Stomach smooth muscle (tissue), 2 donors: ENCODE data around the gene MED27.
"Not testable (repeated sequence)": the region's sequence is repeated elsewhere in the genome, so short reads cannot be mapped to it uniquely, and the experiment has no call there.

Experiments
- H3K27ac ChIP-seq: one replicate; pipeline ENCODE4 v1.7.0; 2013; ENCODE audit warnings: mild to moderate bottlenecking, low read length, inconsistent platforms
- H3K27me3 ChIP-seq, 2 donors: one replicate each; pipeline ENCODE4 v1.7.0; 2013; ENCODE audit warnings: low read length in 2 of 2; ENCODE audit not compliant: insufficient read depth in 2 of 2, control insufficient read depth in 1 of 2
- H3K36me3 ChIP-seq, 2 donors: one replicate each; pipeline ENCODE4 v1.7.0; 2013; ENCODE audit warnings: low read length in 2 of 2; ENCODE audit not compliant: control insufficient read depth in 2 of 2, insufficient read depth in 2 of 2
- H3K4me1 ChIP-seq: one replicate; pipeline ENCODE4 v1.7.0; 2013; ENCODE audit warnings: low read length; ENCODE audit not compliant: control insufficient read depth, insufficient read depth
- H3K4me3 ChIP-seq, 2 donors: one replicate each; pipeline ENCODE4 v1.7.0; 2013; ENCODE audit warnings: low read length in 2 of 2
- H3K9ac ChIP-seq, 2 donors: one replicate each; pipeline ENCODE4 v1.7.0; 2013; ENCODE audit warnings: low read length in 2 of 2, mild to moderate bottlenecking in 1 of 2
- H3K9me3 ChIP-seq, 2 donors: one replicate each; pipeline ENCODE4 v1.7.0; 2013; ENCODE audit warnings: low read length in 2 of 2; ENCODE audit not compliant: control insufficient read depth in 2 of 2
- donor health status: healthy.
- donor health status: Pancreatic carcinoma.

Gene MED27

DNA sequence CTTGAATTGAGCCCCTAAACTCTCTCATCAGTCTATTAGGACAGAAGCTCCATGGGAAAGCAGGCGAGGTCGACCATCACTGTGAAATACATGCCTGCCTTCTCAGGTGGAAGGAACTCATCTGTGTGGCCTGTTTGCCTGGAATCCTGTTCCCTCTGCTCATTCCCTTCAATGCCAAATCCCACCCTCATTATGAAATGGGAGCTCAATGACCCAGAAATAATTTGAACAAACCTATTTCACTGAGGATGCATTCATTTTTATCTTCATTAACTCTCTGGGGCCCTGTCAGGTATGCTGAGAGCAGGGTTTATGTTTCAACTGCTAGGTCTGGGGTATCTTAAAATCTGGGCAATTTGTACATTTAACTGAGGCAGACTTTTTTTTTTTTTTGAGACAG lies 142.2 kb downstream of the MED27 start:
- Histone ChIP-seq H3K9me3 (no peaks in the 10 kb centered on the region), H3K4me1 (no peaks in the 10 kb centered on the region), H3K27me3 (no peaks in the 10 kb centered on the region), H3K36me3 (peaks cover 4 to 7% of the 10 kb centered on the region in 2 donors), H3K27ac (no peak overlapping the region), H3K9ac (no peak overlapping the region), H3K4me3 (no peak overlapping the region)

DNA sequence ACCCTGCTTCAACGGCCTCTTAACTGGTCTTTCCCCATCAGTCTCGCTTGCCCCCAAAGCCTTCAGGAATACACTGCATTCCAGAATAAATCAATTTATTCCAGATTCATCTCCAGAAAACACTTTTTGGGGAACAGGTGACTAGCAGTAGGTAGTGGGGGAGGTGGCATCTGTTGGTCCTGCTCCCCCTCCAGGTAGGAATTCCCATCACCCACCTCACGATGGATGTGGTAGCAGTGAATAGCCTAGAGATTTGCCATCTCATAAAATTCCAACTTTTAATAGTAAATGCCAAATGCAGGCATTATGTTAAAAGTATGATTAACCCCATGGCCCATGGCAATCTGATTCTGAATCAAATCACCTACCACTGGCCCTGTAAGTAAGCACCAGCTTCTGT lies 142.7 kb downstream of the MED27 start:
- Histone ChIP-seq H3K4me1 (no peaks in the 10 kb centered on the region), H3K9me3 (no peaks in the 10 kb centered on the region), H3K4me3 (no peak overlapping the region), H3K36me3 (peaks cover 4 to 7% of the 10 kb centered on the region in 2 donors), H3K9ac (no peak overlapping the region), H3K27ac (no peak overlapping the region), H3K27me3 (no peaks in the 10 kb centered on the region)

DNA sequence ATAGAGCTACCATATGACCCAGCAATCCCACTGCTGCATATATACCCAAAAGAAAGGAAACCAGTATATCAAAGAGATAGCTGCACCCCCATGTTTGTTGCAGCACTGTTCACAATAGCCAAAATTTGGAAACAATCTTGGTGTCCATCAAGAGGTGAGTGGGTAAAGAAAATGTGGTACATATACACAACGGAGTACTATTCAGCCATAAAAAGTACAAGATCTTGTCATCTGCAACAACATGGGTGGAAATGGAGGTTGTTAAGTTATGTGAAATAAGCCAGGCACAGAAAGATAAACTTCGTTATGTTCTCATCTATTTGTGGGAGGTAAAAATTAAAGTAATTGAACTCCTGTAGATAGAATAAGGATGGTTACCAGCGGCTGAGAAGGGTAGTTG lies 145.0 kb downstream of the MED27 start:
- no peaks in the 10 kb centered on the region for H3K9me3 ChIP-seq
- no peak overlapping the region for H3K9ac ChIP-seq
- H3K27ac ChIP-seq: no peak overlapping the region
- peaks cover 4 to 7% of the 10 kb centered on the region in 2 donors for H3K36me3 ChIP-seq
- no peaks in the 10 kb centered on the region for H3K4me1 ChIP-seq
- H3K27me3 ChIP-seq: no peaks in the 10 kb centered on the region
- H3K4me3 ChIP-seq: no peak overlapping the region

DNA sequence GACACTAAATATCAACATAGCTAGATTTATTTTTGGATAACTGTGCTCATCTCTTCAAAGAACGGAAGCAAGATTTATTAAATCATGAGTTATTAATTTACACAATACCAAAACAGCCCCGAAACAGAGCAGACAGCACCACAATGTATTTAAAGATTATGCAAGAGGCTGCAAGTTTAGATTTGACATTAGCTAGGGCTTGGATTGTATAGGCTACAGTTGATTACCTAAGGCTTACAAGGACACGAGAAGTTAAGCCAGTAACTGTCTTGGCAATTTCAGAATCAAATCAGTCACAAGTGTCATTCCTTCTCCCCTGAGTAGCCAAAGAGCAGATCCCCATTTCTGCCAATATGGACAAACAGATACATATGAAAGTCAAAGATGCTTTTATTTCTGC lies 152.6 kb downstream of the MED27 start:
- Histone ChIP-seq H3K9me3 (no peaks in the 10 kb centered on the region), H3K9ac (no peak overlapping the region), H3K4me1 (no peaks in the 10 kb centered on the region), H3K27ac (no peak overlapping the region), H3K36me3 (no peaks in the 10 kb centered on the region), H3K4me3 (no peak overlapping the region), H3K27me3 (no peaks in the 10 kb centered on the region)

DNA sequence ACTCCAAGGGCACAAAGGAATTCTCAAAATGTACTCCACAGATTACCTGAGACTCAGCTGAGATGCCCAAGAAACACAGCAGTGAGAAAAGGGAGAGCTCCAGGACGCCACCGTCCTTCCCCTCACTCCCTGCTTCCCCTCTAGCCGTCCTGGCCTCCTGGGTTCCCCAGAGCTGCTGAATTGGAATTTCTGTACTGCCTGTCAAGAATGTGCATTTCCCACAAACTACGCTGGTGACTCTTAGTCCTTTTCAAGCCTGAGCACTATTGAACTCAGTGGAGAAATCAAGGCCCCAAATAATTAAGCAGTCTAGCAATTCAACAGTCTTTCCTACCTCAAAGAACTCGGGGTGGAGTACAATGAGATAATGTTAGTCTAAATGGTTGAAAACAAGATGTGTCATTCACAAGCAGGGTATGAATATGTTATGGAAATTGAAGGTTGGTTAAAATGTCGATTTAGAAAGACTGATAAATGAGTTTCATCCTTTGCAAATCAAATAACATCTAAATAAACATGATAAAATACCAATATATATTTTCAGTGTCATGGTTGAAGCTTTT lies 153.2 kb downstream of the MED27 start:
- H3K4me1 ChIP-seq: no peaks in the 10 kb centered on the region
- H3K4me3 ChIP-seq: no peak overlapping the region
- H3K9me3 ChIP-seq: no peaks in the 10 kb centered on the region
- no peaks in the 10 kb centered on the region for H3K27me3 ChIP-seq
- H3K27ac ChIP-seq: no peak overlapping the region
- no peaks in the 10 kb centered on the region for H3K36me3 ChIP-seq
- H3K9ac ChIP-seq: no peak overlapping the region

DNA sequence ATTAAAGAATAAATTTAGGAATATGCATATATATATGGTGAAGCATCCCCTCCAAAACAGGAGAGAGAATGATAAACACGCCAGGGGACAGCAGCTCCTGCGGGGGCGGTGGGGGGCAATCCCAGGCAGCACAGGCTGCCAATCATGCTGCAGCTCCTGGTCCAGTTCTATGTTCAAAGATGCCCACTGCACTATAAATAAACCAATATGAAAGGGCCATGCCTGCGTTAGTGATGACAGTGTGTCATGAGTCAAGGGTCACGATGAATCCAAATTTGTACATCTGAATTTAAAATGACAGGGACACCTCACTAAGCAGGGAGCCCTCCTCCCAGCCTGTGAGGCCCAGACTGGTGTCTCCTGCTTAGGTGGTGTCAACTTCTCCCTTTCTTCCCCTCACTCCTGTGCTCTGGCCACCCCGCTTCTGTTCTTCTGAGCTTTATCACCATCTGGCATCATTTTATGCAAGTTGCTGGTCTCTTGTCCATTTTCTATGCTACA lies 153.9 kb downstream of the MED27 start:
- Histone ChIP-seq H3K9ac (no peak overlapping the region), H3K9me3 (no peaks in the 10 kb centered on the region), H3K27ac (no peak overlapping the region), H3K4me3 (no peak overlapping the region), H3K27me3 (no peaks in the 10 kb centered on the region), H3K36me3 (no peaks in the 10 kb centered on the region), H3K4me1 (no peaks in the 10 kb centered on the region)

DNA sequence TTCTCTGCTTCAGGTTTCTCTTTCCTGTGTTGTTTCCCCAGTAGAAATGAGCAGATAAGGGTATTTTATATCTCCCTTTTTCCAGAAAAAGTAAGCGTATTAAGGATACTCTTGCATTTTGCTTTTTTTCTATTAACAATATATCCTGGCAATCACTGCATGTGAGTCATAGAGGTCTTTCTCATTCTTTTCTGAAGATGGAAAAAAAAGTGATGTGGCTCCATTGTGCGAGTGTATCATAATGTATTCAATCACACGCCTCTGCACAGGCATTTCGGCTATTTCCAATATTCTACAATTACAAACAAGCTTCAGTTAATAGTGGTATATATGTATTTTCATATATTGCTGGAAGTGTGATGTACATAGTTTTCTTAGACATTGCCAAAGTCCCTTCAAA lies 155.9 kb downstream of the MED27 start:
- no peaks in the 10 kb centered on the region for H3K27me3 ChIP-seq
- H3K9ac ChIP-seq: no peak overlapping the region
- peaks cover 0 to 2% of the 10 kb centered on the region in 2 donors for H3K36me3 ChIP-seq
- no peak overlapping the region for H3K27ac ChIP-seq
- H3K4me3 ChIP-seq: no peak overlapping the region
- H3K9me3 ChIP-seq: no peaks in the 10 kb centered on the region
- peaks cover under 1% of the 10 kb centered on the region for H3K4me1 ChIP-seq

DNA sequence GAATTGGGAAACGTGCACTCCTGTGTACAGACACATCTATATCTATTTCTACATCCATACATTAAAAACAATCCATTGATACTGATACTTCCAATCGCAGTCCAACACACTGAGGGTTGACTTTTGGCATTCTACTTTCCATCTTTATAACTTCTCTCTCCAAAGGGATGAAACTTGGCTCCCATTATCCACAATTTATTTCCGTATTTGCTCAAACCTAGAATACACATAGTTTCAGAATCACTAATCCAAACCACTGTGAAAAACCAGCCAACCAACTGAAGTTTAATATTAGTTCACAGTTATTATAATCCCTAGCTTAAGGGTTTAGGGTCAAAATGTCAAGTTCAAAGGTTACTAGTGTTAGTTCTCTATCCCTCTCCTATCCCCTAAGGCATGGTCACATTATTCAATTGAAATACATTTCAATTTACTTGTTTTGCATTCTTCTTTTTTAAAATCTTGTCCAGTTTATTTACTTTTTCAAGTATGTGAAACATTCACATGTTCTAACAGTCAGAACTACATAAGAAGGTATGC lies 156.5 kb downstream of the MED27 start:
- Histone ChIP-seq H3K4me1 (peaks cover 2% of the 10 kb centered on the region), H3K27ac (no peak overlapping the region), H3K9ac (no peak overlapping the region), H3K9me3 (no peaks in the 10 kb centered on the region), H3K27me3 (no peaks in the 10 kb centered on the region), H3K4me3 (no peak overlapping the region), H3K36me3 (peaks cover 0 to 2% of the 10 kb centered on the region in 2 donors)

DNA sequence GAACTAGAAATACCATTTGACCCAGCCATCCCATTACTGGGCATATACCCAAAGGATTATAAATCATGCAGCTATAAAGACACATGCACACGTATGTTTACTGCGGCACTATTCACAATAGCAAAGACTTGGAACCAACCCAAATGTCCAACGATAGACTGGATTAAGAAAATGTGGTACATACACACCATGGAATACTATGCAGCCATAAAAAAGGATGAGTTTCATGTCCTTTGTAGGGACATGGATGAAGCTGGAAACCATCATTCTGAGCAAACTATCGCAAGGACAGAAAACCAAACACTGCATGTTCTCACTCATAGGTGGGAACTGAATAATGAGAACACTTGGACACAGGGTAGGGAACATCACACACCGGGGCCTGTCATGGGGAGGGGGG lies 158.0 kb downstream of the MED27 start:
- H3K9me3 ChIP-seq, H3K27me3 ChIP-seq, H3K4me3 ChIP-seq, H3K9ac ChIP-seq, H3K4me1 ChIP-seq, H3K36me3 ChIP-seq, H3K27ac ChIP-seq: not testable (repeated sequence)

DNA sequence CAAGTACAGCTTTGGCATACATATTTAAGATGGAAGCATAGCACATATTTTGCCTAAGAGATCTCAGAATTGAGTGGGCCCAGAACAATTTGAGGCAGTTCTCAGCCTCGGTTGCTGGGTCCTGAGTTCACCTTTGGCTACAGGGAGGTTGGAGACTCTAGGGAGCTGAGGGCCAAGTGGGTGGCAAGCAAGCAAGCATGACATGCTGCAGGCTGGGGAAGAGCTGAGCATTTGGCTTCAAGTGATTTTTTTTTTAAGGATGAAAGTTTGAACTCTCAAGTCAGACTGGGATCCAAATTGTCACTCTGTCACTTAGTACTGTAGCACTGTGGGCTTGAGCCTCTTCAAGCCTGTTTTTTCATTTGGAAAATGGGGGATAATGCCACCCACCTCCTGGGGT lies 160.5 kb downstream of the MED27 start:
- no peak overlapping the region for H3K4me3 ChIP-seq
- no peak overlapping the region for H3K9ac ChIP-seq
- H3K27me3 ChIP-seq: no peaks in the 10 kb centered on the region
- H3K36me3 ChIP-seq: peaks cover 0 to 2% of the 10 kb centered on the region in 2 donors
- no peak overlapping the region for H3K27ac ChIP-seq
- H3K9me3 ChIP-seq: no peaks in the 10 kb centered on the region
- peaks cover 2% of the 10 kb centered on the region for H3K4me1 ChIP-seq

DNA sequence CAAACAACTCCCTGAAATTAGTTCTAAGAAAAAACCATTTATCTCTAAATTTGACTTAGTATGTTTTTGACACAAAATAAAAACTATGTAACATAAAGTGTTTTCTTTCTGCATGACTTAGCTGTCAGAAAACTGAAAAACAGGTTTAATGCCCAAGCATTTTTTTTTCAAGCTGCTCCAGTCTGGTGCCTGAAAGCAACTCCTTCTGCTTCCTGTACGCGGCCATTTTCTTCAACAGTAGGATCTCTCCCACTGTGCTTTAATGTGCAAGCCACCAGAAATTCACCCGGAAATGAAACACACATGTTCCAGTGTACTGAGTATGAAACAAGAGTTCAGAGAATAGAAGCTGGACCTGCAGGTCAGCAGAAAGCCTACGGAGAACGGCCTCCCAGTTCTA lies 161.2 kb downstream of the MED27 start:
- Histone ChIP-seq H3K9ac (no peak overlapping the region), H3K4me1 (peaks cover 2% of the 10 kb centered on the region)

More for the DNA sequence above, 161.2 kb downstream of the MED27 start:
- Histone ChIP-seq H3K9me3 (no peaks in the 10 kb centered on the region), H3K27ac (no peak overlapping the region), H3K4me3 (no peak overlapping the region), H3K27me3 (no peaks in the 10 kb centered on the region), H3K36me3 (peaks cover 0 to 2% of the 10 kb centered on the region in 2 donors)
